Measurements from ENCODE around the gene TTC39C. TPM values are rescaled to one million over a fixed set of nuclear protein-coding genes. Genes with fewer than 3 reads are reported as not detected.

The TTC39C gene
- total RNA-seq, 1 donor from 2014 or later = 3.3 TPM

- ATAC-seq (ENCODE audit: poor library complexity) = no peak
- intact Hi-C loops (cut with DNase I) = no loop called here
- DNase-seq = no peak
Observed at GRCh38 chr18:23986600-23987359, 27.8 kb upstream of the TTC39C start.

DNA sequence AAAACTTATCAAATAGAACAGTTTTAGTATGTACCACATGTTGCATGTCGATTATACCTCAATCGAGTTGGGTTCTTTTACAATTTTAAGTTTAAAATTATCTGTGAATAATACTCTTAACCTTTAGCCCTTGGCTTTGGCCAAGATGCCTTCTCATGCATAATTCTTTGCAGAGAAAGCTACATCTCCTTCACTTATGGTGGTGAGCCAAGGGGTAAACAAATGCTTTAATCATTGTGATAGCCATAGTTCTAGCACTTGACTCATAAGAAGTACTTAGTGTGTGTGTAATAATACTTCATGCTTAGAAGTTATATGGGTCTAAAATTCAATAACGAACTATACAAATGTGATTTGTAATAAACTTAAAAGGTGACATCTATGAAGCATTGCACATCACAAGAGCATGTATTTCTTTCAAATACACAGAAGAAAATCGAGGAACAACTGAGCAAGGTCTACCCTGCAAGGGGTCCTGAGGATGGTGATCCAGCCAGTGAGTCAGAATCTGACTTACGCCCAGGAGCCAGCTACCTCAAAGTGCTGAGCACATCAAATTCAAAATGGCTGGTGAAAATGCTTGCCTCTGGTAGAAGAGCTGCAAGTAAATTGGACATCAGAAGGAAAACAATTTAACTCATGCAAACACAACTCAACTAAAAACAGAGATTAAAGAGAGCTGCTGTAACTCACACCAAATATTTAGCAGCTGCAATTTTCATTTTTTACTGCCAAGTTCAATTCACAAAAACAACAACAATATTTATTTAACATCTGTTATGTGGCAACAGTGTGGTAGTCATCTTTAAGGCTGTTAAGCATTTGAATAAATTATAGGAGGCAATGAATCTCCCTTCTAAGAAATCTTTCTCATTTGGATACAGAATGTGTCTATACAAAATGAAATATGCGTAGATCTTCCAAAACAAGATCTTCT, 23.8 kb upstream of the TTC39C start:
- intact Hi-C loops (cut with DNase I) = no loop called here
- ATAC-seq (ENCODE audit: poor library complexity) (no peak), DNase-seq (no peak)

- peak; percentile 68 for DNase-seq
- ATAC-seq (ENCODE audit: poor library complexity) = peak; percentile 98
- intact Hi-C loops (cut with DNase I) = no loop called here
Observed at GRCh38 chr18:23992089-23992940, 22.2 kb upstream of the TTC39C start.

- ATAC-seq (ENCODE audit: poor library complexity) (no peak), DNase-seq (no peak)
- intact Hi-C loops (cut with DNase I) = no loop called here
Observed at GRCh38 chr18:23992941-23993280, 21.6 kb upstream of the TTC39C start.

GRCh38 chr18:23994361-23994902, 20.1 kb upstream of the TTC39C start:
- ATAC-seq (ENCODE audit: poor library complexity) (peak; percentile 29), DNase-seq (peak; percentile 52)
- intact Hi-C loops (cut with DNase I) = no loop called here

- intact Hi-C loops (cut with DNase I) = no loop called here
- DNase-seq (no peak), ATAC-seq (ENCODE audit: poor library complexity) (no peak)
Observed at GRCh38 chr18:23995180-23995579, 19.4 kb upstream of the TTC39C start.

GRCh38 chr18:23998018-23998417, 16.5 kb upstream of the TTC39C start:
- DNase-seq = no peak
- intact Hi-C loops (cut with DNase I) = no loop called here

GRCh38 chr18:23998820-23999219, 15.7 kb upstream of the TTC39C start:
- DNase-seq (no peak), ATAC-seq (ENCODE audit: poor library complexity) (peak; percentile 22)
- intact Hi-C loops (cut with DNase I) = no loop called here

More at GRCh38 chr18:23998018-23998417, 16.5 kb upstream of the TTC39C start:
- ATAC-seq (ENCODE audit: poor library complexity) = no peak

DNA sequence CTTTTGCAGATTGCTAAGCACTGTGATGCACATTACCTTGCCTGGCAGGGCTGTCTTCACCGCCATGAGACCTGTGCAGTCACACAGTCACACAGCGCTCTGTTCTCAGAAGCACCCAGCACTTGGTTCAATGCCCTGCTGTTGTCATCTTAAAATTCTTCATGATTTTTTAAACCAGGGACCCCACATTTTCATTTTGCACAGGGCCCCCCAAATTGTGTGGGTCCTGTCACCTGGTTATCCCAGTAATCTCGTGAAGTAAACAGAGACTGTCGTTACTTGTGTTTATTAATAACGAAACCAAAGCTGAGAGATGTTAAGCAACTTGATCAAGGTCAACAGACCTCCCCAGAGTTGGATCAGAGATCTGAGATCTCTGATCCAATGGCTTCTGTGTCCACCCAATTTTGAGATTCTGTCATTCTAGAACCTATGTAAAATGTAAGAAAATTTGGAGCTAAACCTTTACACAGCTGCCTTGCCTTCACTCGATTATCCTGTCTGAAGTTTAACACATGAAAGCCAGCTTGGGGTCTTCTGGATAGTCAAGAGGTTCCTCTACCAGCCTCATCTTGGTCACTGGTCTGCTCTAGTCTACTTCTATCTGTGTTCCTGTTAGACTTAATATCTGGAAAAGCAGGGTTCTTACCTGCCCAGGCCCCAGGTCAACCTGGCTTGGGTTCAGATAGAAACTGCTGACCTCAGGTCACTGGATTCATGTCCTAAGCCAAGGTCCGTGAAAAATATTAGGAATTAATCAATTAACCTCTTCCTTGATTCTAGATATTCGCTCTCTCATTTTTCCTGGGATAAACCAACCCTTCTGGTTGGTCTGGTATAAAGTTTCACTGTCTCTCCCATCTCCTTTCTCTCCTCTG, 13.7 kb upstream of the TTC39C start:
- no peak for ATAC-seq (ENCODE audit: poor library complexity)
- DNase-seq = no peak
- intact Hi-C loops (cut with DNase I) = no loop called here

- ATAC-seq (ENCODE audit: poor library complexity) = no peak
- intact Hi-C loops (cut with DNase I) = no loop called here
Observed at GRCh38 chr18:24002479-24002878, 12.1 kb upstream of the TTC39C start.

DNA sequence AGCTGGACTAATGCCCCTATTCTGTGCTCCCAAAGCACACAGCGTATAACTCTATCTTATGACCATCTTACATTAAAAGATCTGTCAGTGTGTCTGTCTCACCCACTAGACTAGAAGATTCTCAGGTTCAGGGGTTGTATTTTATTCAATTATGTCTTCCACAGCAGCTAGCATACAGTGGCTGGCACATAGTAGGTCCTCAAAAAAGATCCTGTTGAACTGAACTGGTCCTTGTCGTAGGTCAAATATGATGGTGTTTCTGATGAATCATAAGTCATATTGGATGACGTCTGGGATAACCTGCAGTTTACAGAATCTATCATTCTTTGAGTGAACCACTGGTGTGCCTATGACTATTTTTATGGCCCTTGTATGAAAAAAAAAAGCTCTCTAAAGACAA, 11.3 kb upstream of the TTC39C start:
- no peak for DNase-seq
- no peak for ATAC-seq (ENCODE audit: poor library complexity)
- intact Hi-C loops (cut with DNase I) = no loop called here

More at GRCh38 chr18:24002479-24002878, 12.1 kb upstream of the TTC39C start:
- DNase-seq = no peak

- no peak for ATAC-seq (ENCODE audit: poor library complexity)
- no peak for DNase-seq
- intact Hi-C loops (cut with DNase I) = no loop called here
Observed at GRCh38 chr18:24003903-24004640, 10.5 kb upstream of the TTC39C start.

DNA sequence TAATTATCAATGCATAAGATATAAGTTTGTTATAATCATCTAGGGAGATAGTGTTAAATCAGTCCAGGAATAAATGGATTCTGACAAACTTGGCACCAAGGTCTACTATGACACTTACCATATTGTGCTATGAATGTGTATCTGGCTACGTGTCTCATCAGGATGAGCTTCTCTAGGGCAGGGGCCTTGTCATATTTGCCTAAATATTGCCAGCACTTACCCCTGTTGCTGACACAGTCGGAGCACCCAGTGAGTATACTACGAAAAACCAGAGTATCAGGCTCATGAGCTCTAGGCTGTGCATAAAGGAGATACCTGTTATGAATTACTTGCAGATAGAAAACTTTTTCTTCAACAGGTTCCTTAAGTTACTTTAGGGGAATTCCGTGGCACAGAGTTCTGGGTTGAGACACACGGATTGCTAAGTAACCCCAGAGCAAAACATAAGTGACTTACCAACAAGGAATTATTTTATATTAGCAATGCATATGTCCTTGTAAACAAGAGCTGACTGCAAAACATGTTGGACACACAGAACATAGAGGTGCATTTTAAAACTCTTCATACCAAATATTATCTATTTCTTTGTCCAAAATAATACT, 7.7 kb upstream of the TTC39C start:
- ATAC-seq (ENCODE audit: poor library complexity) (no peak), DNase-seq (no peak)
- intact Hi-C loops (cut with DNase I) = no loop called here

- no peak for ATAC-seq (ENCODE audit: poor library complexity)
- DNase-seq = no peak
Observed at GRCh38 chr18:24009246-24009645, 5.3 kb upstream of the TTC39C start.

DNA sequence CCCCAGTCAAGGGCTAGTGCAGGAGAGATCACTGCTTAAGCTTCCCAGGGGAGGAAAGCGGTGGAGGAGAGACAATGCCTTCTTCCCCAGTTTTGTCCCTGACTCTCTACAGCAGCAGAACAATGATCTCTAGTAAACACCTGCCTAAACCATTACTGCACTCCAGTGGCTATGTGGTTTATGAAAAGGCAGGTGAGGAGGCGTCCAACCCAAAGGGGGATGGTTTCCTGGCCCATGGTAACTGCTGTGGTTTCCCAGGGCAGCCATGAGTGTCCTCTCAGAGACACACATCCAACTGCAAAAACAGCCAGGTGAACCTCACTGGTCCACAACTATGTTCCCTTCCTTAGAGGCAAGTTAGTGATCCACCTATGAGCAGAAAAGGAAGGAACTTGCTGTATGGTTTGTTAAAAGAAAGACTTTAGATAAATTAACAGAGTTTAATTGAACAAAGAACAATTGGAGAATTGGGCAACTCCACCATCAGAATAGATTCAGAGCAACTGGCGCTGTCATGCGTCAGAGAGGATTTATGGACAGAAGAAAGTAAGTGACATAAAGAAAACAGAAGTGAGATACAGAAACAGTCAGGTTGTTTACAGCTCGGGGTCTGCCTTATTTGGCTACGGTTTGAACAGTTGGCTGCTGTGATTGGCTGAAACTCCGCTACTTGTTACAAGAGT, 4.8 kb upstream of the TTC39C start:
- intact Hi-C loops (cut with DNase I) = no loop called here
- ATAC-seq (ENCODE audit: poor library complexity) (no peak), DNase-seq (no peak)

More at GRCh38 chr18:24009246-24009645, 5.3 kb upstream of the TTC39C start:
- intact Hi-C loops (cut with DNase I) = no loop called here

- intact Hi-C loops (cut with DNase I) = no loop called here
- no peak for DNase-seq
- ATAC-seq (ENCODE audit: poor library complexity) = no peak
Observed at GRCh38 chr18:24010673-24011072, 3.9 kb upstream of the TTC39C start.

All from Right ventricle myocardium superior (tissue), 1 donor.